HCT116 (cell line): ENCODE results near the gene ZNHIT3. TPM values are rescaled to one million over a fixed set of nuclear protein-coding genes. Genes with fewer than 3 reads are reported as not detected.

Source experiments
- ATAC-seq: fragments of 200-7000 bp; cut with Tn5 transposase; 2 replicates; pipeline ENCODE4 v1.9.1; 2020; ENCODE audit warnings: mild to moderate bottlenecking, moderate library complexity
- BruUV-seq: library from RNA; stranded (reverse); fragments of 400-500 nt; replicated peaks from 2 replicates; lab custom pipeline; 2021; lab: Mats Ljungman, UMichigan
- CTCF ChIA-PET: fragments of 300-600 bp; sonication (Branson Sonifier 250); formaldehyde crosslinking; loops from one replicate; lab custom pipeline; 2021; ENCODE audit warnings: antibody characterized with exemption; lab: Charles Lee
- POLR2A ChIA-PET: fragments of 300-600, 350-600 bp; sonication (Branson Sonifier 250); formaldehyde crosslinking; loops from one replicate; lab custom pipeline; 2021; ENCODE audit warnings: antibody characterized with exemption; lab: Charles Lee
- RAD21 ChIA-PET, 2 experiments: fragments of 300-600 bp; sonication (Branson Sonifier 250); formaldehyde crosslinking; loops; one replicate each; lab custom pipeline; 2023; ENCODE audit warnings: low total read pairs in 2 of 2; ENCODE audit not compliant: uncharacterized antibody in 2 of 2, unreplicated experiment in 2 of 2, low non-redundant PET in 1 of 2; lab: Charles Lee
- DNase-seq: peaks from one replicate; pipeline ENCODE4 v3.0.0-alpha.2; 2010; ENCODE audit warnings: low read depth, low spot score
- H2AFZ ChIP-seq: fragments of 200-600 bp; shearing (Covaris generic), sonication (generic); 2 replicates; pipeline ENCODE4 v1.6.1; 2017; ENCODE audit warnings: low read depth, mixed run types, mixed read lengths, antibody characterized with exemption, low read length; ENCODE audit not compliant: poor library complexity, severe bottlenecking
- H3K27ac ChIP-seq: 2 replicates; pipeline ENCODE4 v1.5.1; 2012; ENCODE audit warnings: low read depth, low read length
- H3K27me3 ChIP-seq: fragments of 200-600 bp; sonication (generic); 2 replicates; pipeline ENCODE4 v1.6.1; 2016; ENCODE audit warnings: mixed run types, low read length, mixed read lengths; ENCODE audit not compliant: insufficient read depth
- H3K36me3 ChIP-seq, 2 experiments: fragments of 200-500 bp in 1 of 2; fragments of 200-600 bp in 1 of 2; sonication (Bioruptor generic) in 1 of 2; sonication (generic) in 1 of 2; 2 replicates each; pipeline versions ENCODE4 v1.5.1 to v1.6.1; 2014 to 2016; ENCODE audit warnings: low read length in 2 of 2, inconsistent platforms in 1 of 2, mixed read lengths in 1 of 2, mixed run types in 1 of 2; ENCODE audit not compliant: insufficient read depth in 2 of 2, control insufficient read depth in 1 of 2
- H3K4me1 ChIP-seq, 2 experiments: fragments of 200-600 bp in 1 of 2; sonication (generic) in 1 of 2; 2 replicates each; pipeline versions ENCODE4 v1.5.1 to v1.6.1; 2012 to 2017; ENCODE audit warnings: low read length in 2 of 2, inconsistent platforms in 1 of 2, mild to moderate bottlenecking in 1 of 2, mixed read lengths in 1 of 2, mixed run types in 1 of 2, moderate library complexity in 1 of 2; ENCODE audit not compliant: insufficient read depth in 2 of 2, control insufficient read depth in 1 of 2
- H3K4me2 ChIP-seq: fragments of 200-600 bp; sonication (generic); 2 replicates; pipeline ENCODE4 v1.6.1; 2017; ENCODE audit warnings: mixed run types, low read length, mixed read lengths
- H3K4me3 ChIP-seq, 2 experiments: fragments of 200-600 bp in 1 of 2; sonication (generic) in 1 of 2; replicated peaks in 1 of 2; 2 replicates each; pipeline ENCODE4 v1.5.1; 2011 to 2016; ENCODE audit warnings: low read length in 2 of 2, control low read depth in 1 of 2, low read depth in 1 of 2, mild to moderate bottlenecking in 1 of 2, mixed read lengths in 1 of 2, mixed run types in 1 of 2
- H3K79me2 ChIP-seq: fragments of 200-600 bp; sonication (generic); 2 replicates; pipeline ENCODE4 v1.6.1; 2017; ENCODE audit warnings: mild to moderate bottlenecking, mixed run types, low read length, moderate library complexity, mixed read lengths; ENCODE audit not compliant: insufficient read depth
- H3K9ac ChIP-seq: fragments of 200-600 bp; sonication (generic); 2 replicates; pipeline ENCODE4 v1.6.1; 2016; ENCODE audit warnings: low read length, mixed read lengths
- H3K9me2 ChIP-seq: fragments of 200-600 bp; sonication (generic), shearing (Covaris generic); 2 replicates; pipeline ENCODE4 v1.6.1; 2017; ENCODE audit warnings: mixed run types, mild to moderate bottlenecking, moderate library complexity; ENCODE audit not compliant: insufficient read depth
- H3K9me3 ChIP-seq, 2 experiments: fragments of 200-500 bp in 1 of 2; fragments of 200-600 bp in 1 of 2; sonication (Bioruptor generic) in 1 of 2; sonication (generic) in 1 of 2; 2 replicates each; pipeline ENCODE4 v1.6.1; 2014 to 2017; ENCODE audit warnings: low read length in 2 of 2, mixed read lengths in 2 of 2, inconsistent platforms in 1 of 2, low read depth in 1 of 2, mild to moderate bottlenecking in 1 of 2, mixed run types in 1 of 2, moderate library complexity in 1 of 2; ENCODE audit not compliant: control insufficient read depth in 1 of 2, insufficient read depth in 1 of 2
- H4K20me1 ChIP-seq: fragments of 200-600 bp; sonication (generic), shearing (Covaris generic); 2 replicates; pipeline ENCODE4 v1.6.1; 2017; ENCODE audit warnings: mixed run types, mild to moderate bottlenecking, moderate library complexity; ENCODE audit not compliant: insufficient read depth
- ATF3 ChIP-seq: IDR thresholded peaks from 2 replicates; pipeline ENCODE4 v1.6.1; 2012
- CBX3 ChIP-seq: IDR thresholded peaks from 2 replicates; pipeline ENCODE4 v1.6.1; 2012; ENCODE audit warnings: low read depth
- CEBPB ChIP-seq: IDR thresholded peaks from 2 replicates; pipeline ENCODE4 v1.6.1; 2012; ENCODE audit warnings: low read depth
- EGR1 ChIP-seq: IDR thresholded peaks from 2 replicates; pipeline ENCODE4 v1.6.1; 2012; ENCODE audit warnings: low read depth
- EZH2 ChIP-seq: fragments of 200-600 bp; sonication (generic); IDR thresholded peaks from 2 replicates; pipeline ENCODE4 v1.6.1; 2017; ENCODE audit warnings: antibody characterized with exemption, mixed run types
- FOSL1 ChIP-seq: IDR thresholded peaks from 2 replicates; pipeline ENCODE4 v1.6.1; 2012; ENCODE audit warnings: low read depth
- MAX ChIP-seq: IDR thresholded peaks from 2 replicates; pipeline ENCODE4 v1.6.1; 2012
- POLR2A ChIP-seq: IDR thresholded peaks from 2 replicates; pipeline ENCODE4 v1.7.0; 2011; ENCODE audit warnings: borderline replicate concordance; ENCODE audit not compliant: insufficient read depth, insufficient read length; ENCODE audit errors: extremely low read depth
- POLR2AphosphoS5 ChIP-seq: IDR thresholded peaks from 2 replicates; pipeline ENCODE4 v1.6.1; 2011; ENCODE audit warnings: mild to moderate bottlenecking, low read depth, low read length, moderate library complexity
- RAD21 ChIP-seq: IDR thresholded peaks from 2 replicates; pipeline ENCODE4 v1.6.1; 2012; ENCODE audit warnings: low read depth, mild to moderate bottlenecking
- REST ChIP-seq: IDR thresholded peaks from 2 replicates; pipeline ENCODE4 v1.6.1; 2012; ENCODE audit warnings: low read depth
- SIN3A ChIP-seq: IDR thresholded peaks from 2 replicates; pipeline ENCODE4 v1.6.1; 2012; ENCODE audit warnings: low read depth
- SP1 ChIP-seq: IDR thresholded peaks from 2 replicates; pipeline ENCODE4 v1.6.1; 2012; ENCODE audit warnings: low read depth
- TCF7L2 ChIP-seq: IDR thresholded peaks from 2 replicates; pipeline ENCODE4 v1.7.0; 2011; ENCODE audit warnings: borderline replicate concordance, inconsistent platforms; ENCODE audit not compliant: insufficient read depth, insufficient read length; ENCODE audit errors: extremely low read depth
- YY1 ChIP-seq: IDR thresholded peaks from 2 replicates; pipeline ENCODE4 v1.6.1; 2011; ENCODE audit warnings: low read length, low read depth, moderate library complexity, mild to moderate bottlenecking; ENCODE audit not compliant: insufficient replicate concordance; ENCODE audit errors: extremely low read depth
- intact Hi-C: fragments of 100-400 bp; cut with micrococcal nuclease; formaldehyde crosslinking; loops from 2 replicates; pipeline ENCODE4 v1.10.0; 2022
- total RNA-seq: library from RNA; stranded (reverse); gene quantifications from one replicate; pipeline ENCODE4 v1.2.1, GENCODE V29; 2021; ENCODE audit not compliant: unreplicated experiment

Gene ZNHIT3
- total RNA-seq, 1 experiment from 2014 or later: 33.9 TPM

GRCh38 chr17:36464765-36465088 lies 21.8 kb upstream of the ZNHIT3 start:
- Histone ChIP-seq H3K4me3 (no peak overlapping the region), H3K79me2 (no peaks in the 10 kb centered on the region), H3K4me2 (no peak overlapping the region), H3K9me2 (no peaks in the 10 kb centered on the region), H3K36me3 (no peaks in the 10 kb centered on the region), H3K9me3 (no peaks in the 10 kb centered on the region), H2AFZ (no peak overlapping the region), H3K4me1 (peaks cover 0 to 4% of the 10 kb centered on the region in 2 experiments; a peak in 2 of 4 replicates), H3K27ac (no peak overlapping the region), H3K9ac (no peak overlapping the region), H3K27me3 (peaks cover 46% of the 10 kb centered on the region), H4K20me1 (no peaks in the 10 kb centered on the region)
- RAD21 ChIA-PET: no interaction called here
- DNase-seq (no peak), ATAC-seq (no peak)
- POLR2A ChIA-PET: no interaction called here
- intact Hi-C loops: no loop called here
- BruUV-seq: no TSS peak
- CTCF ChIA-PET: no interaction called here
- TF ChIP-seq SP1 (no peak), EZH2 (no peak), MAX (no peak), EGR1 (no peak), ATF3 (no peak), FOSL1 (no peak), SIN3A (no peak), POLR2AphosphoS5 (no peak), CBX3 (no peak), POLR2A (no peak), CEBPB (no peak), REST (no peak), TCF7L2 (no peak), RAD21 (no peak), YY1 (no peak)
